ENCODE data around the gene CDH13. TPM values are rescaled to one million over a fixed set of nuclear protein-coding genes. Genes with fewer than 3 reads are reported as not detected.

The CDH13 gene
- total RNA-seq, 2 experiments from 2014 or later = not detected

DNA sequence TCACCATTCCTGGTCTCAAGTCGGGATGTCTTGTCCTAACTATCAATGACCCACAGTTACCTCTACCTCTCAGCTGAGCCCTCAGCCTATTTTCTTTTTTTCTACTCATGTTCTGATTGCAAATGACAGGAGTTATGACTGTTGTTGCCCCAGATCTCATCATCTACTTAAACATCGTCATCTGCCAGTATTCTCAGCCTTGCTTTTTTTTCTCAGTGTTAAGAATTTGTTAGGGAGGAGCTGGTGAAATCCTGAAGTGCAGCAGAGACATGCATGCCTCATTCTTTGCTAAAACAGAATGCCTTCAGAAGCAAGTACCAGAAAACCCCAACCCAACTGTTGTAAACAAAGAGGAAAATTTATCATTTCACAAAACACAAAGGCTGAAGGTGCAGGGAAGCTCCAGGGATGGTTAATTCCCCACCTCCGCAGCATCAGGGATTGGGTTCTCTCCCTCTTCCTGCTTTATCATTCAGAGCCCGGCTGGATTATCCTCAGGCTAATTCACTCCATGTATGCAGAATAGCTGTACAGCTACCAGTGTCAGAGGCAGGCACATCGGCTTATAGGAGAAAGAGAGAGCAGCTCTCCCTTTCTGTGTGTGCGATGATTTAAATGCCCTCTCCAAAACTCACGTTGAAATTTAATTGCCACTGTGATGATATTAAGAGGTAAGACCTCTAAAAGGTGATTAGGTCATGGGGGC lies 640.2 kb downstream of the CDH13 start:
- peaks cover 4% of the 10 kb centered on the region for H3K27me3 Mint-ChIP-seq
- CTCF ChIA-PET = no interaction called here
- no peaks in the 10 kb centered on the region for H3K9me3 Mint-ChIP-seq (ENCODE audit: low read depth)
- POLR2A ChIA-PET = no interaction called here
- no peaks in the 10 kb centered on the region for H3K36me3 Mint-ChIP-seq (ENCODE audit: low read depth)
- H3K4me1 Mint-ChIP-seq = no peaks in the 10 kb centered on the region
- DNase-seq (no peak), ATAC-seq (no peak)
- H3K4me3 Mint-ChIP-seq = no peak overlapping the region
- H3K27ac Mint-ChIP-seq = no peak overlapping the region
- intact Hi-C loops (cut with DNase I, micrococcal nuclease) = no loop called here

DNA sequence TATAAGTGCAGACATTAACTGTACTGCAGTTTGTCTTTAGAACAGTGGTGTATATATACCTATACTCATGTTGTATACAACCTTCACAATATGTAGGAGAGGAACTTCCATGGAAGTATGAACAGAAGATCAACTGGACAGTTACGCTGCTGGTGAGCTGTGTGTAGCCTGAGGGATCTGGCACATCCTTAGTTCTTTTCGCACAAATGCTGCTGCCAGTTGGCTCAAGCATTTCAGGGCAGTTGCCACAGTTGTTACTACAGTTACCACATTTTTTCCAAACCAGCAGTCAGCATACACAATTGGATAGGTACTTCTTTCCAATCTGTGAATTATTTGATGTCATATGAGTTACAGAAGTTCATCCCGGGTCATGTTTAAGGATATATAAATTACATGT lies 641.4 kb downstream of the CDH13 start:
- ATAC-seq (no peak), DNase-seq (no peak)
- H3K27ac Mint-ChIP-seq = no peak overlapping the region
- no peaks in the 10 kb centered on the region for H3K36me3 Mint-ChIP-seq (ENCODE audit: low read depth)
- POLR2A ChIA-PET = no interaction called here
- H3K27me3 Mint-ChIP-seq = peaks cover 4% of the 10 kb centered on the region
- intact Hi-C loops (cut with DNase I, micrococcal nuclease) = no loop called here
- CTCF ChIA-PET = no interaction called here
- H3K4me1 Mint-ChIP-seq = no peaks in the 10 kb centered on the region
- H3K9me3 Mint-ChIP-seq (ENCODE audit: low read depth) = no peaks in the 10 kb centered on the region
- H3K4me3 Mint-ChIP-seq = no peak overlapping the region

DNA sequence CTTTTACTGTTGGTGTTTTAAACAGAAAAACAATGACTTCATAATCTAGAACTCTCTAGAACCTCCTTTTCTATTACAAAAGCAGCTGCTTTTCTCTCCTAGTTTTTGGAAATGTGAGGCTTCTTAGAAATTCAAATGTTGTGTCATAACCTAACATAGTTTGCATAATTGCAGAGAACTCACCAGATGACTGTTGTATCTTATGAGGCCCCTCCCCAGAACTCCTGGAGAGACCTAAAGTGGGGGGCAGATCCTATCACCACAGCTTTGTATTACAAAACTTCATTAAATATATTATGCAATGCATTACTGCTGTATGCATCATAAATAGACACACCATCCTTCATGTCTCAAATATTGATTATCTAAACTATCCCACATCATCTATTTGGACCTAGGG lies 642.3 kb downstream of the CDH13 start:
- POLR2A ChIA-PET = no interaction called here
- intact Hi-C loops (cut with DNase I, micrococcal nuclease) = no loop called here
- Mint-ChIP-seq H3K9me3 (ENCODE audit: low read depth) (no peaks in the 10 kb centered on the region), H3K27ac (no peak overlapping the region), H3K4me3 (no peak overlapping the region), H3K4me1 (no peaks in the 10 kb centered on the region), H3K27me3 (peaks cover 4% of the 10 kb centered on the region), H3K36me3 (ENCODE audit: low read depth) (no peaks in the 10 kb centered on the region)
- DNase-seq (no peak), ATAC-seq (no peak)
- CTCF ChIA-PET = no interaction called here

DNA sequence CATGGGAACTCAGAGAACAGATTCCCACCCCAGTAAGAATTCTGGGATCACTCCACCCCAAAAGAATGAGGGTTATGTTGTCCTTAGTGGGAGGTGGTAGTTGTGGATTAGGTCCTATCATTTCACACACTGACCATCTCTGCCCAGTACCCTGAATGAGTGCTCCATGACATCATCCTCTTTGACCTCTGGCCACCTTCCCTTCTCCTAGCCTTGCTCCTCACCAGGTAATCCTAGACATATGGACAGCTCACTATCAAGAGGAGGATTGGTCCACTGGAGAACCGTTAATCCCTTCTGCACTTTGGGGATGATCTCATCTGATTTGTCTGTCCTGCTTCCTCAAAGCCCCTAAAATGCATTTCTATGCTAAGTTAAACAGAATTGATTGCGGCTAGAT lies 642.8 kb downstream of the CDH13 start:
- ATAC-seq = no peak
- no peaks in the 10 kb centered on the region for H3K36me3 Mint-ChIP-seq (ENCODE audit: low read depth)
- no peaks in the 10 kb centered on the region for H3K9me3 Mint-ChIP-seq (ENCODE audit: low read depth)
- peaks cover 4% of the 10 kb centered on the region for H3K27me3 Mint-ChIP-seq
- intact Hi-C loops (cut with DNase I, micrococcal nuclease) = no loop called here
- no peak overlapping the region for H3K27ac Mint-ChIP-seq
- POLR2A ChIA-PET = no interaction called here
- CTCF ChIA-PET = no interaction called here
- no peak for DNase-seq
- H3K4me3 Mint-ChIP-seq = no peak overlapping the region
- H3K4me1 Mint-ChIP-seq = no peaks in the 10 kb centered on the region

DNA sequence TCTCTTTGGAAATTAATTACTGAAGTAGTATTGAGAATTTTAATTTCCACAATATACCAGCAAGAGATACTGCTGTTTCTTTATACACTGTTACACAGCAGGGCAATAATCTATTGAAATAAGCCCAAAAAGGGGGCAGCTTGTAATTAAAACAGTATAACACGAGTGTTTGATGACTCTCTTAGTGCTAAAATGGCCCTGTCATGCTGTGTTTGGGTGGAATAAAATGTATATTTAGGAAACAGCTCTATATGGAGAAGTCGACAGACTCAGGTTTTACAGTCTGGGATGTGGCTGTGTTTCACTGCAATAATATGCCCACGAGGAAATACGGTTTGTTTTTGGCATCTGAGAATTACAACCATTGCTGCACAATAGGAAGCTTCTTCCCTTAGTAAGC lies 643.3 kb downstream of the CDH13 start:
- peaks cover 3% of the 10 kb centered on the region for H3K27me3 Mint-ChIP-seq
- no peak for ATAC-seq
- H3K4me1 Mint-ChIP-seq = no peaks in the 10 kb centered on the region
- POLR2A ChIA-PET = no interaction called here
- H3K4me3 Mint-ChIP-seq = no peak overlapping the region
- no peak overlapping the region for H3K27ac Mint-ChIP-seq
- CTCF ChIA-PET = no interaction called here
- intact Hi-C loops (cut with DNase I, micrococcal nuclease) = no loop called here
- DNase-seq = no peak
- H3K36me3 Mint-ChIP-seq (ENCODE audit: low read depth) = no peaks in the 10 kb centered on the region
- H3K9me3 Mint-ChIP-seq (ENCODE audit: low read depth) = no peaks in the 10 kb centered on the region

GRCh38 chr16:83270640-83271039 lies 643.9 kb downstream of the CDH13 start:
- Mint-ChIP-seq H3K4me1 (no peaks in the 10 kb centered on the region), H3K36me3 (ENCODE audit: low read depth) (no peaks in the 10 kb centered on the region), H3K27ac (no peak overlapping the region), H3K4me3 (no peak overlapping the region), H3K27me3 (peaks cover 1% of the 10 kb centered on the region), H3K9me3 (ENCODE audit: low read depth) (no peaks in the 10 kb centered on the region)
- DNase-seq = no peak
- ChIA-PET POLR2A (no interaction called here), CTCF (no interaction called here)
- no peak for ATAC-seq
- intact Hi-C loops (cut with DNase I, micrococcal nuclease) = no loop called here

GRCh38 chr16:83271123-83271522 lies 644.4 kb downstream of the CDH13 start:
- no peaks in the 10 kb centered on the region for H3K36me3 Mint-ChIP-seq (ENCODE audit: low read depth)
- ATAC-seq (no peak), DNase-seq (no peak)
- ChIA-PET POLR2A (no interaction called here), CTCF (no interaction called here)
- peaks cover 1% of the 10 kb centered on the region for H3K27me3 Mint-ChIP-seq
- no peaks in the 10 kb centered on the region for H3K4me1 Mint-ChIP-seq
- no peak overlapping the region for H3K4me3 Mint-ChIP-seq
- H3K27ac Mint-ChIP-seq = no peak overlapping the region
- intact Hi-C loops (cut with DNase I, micrococcal nuclease) = no loop called here
- H3K9me3 Mint-ChIP-seq (ENCODE audit: low read depth) = no peaks in the 10 kb centered on the region

DNA sequence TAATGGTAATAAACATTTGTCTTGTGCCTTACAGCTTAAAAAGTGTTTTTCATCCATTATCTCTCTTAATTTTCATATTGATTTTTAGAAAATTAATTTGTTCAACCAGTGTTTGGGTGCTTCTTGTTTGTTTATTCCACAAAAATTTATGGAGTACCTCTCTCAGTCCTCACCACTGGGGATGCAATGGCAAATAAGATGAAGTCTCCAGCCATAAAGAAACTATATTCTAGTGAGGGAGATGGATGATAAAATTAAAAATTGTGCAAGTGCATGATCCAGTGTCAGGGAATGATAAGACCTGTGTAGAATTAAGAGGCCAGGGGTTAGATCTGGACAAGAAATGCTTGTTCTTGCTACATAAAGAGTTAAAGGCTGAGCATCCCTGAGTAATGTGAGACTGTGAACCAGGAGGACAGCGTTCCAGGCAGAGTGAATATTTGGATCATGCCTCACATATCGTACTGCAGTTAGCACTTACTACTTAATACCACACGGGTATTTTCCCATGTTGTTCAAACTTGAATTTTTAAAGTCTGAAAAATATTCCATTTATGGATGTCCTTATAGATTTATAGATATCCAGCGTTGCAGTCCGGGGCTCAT lies 645.3 kb downstream of the CDH13 start:
- ATAC-seq = no peak
- Mint-ChIP-seq H3K27me3 (peaks cover 1% of the 10 kb centered on the region), H3K27ac (no peak overlapping the region), H3K4me3 (no peak overlapping the region), H3K9me3 (ENCODE audit: low read depth) (no peaks in the 10 kb centered on the region), H3K4me1 (no peaks in the 10 kb centered on the region), H3K36me3 (ENCODE audit: low read depth) (no peaks in the 10 kb centered on the region)
- ChIA-PET POLR2A (no interaction called here), CTCF (no interaction called here)
- intact Hi-C loops (cut with DNase I, micrococcal nuclease) = no loop called here
- DNase-seq = no peak

- DNase-seq (no peak), ATAC-seq (no peak)
- POLR2A ChIA-PET = no interaction called here
- H3K4me1 Mint-ChIP-seq = no peaks in the 10 kb centered on the region
- intact Hi-C loops (cut with DNase I, micrococcal nuclease) = no loop called here
- H3K36me3 Mint-ChIP-seq (ENCODE audit: low read depth) = no peaks in the 10 kb centered on the region
- CTCF ChIA-PET = no interaction called here
- no peak overlapping the region for H3K4me3 Mint-ChIP-seq
- no peaks in the 10 kb centered on the region for H3K27me3 Mint-ChIP-seq
- no peak overlapping the region for H3K27ac Mint-ChIP-seq
- H3K9me3 Mint-ChIP-seq (ENCODE audit: low read depth) = no peaks in the 10 kb centered on the region
Observed at GRCh38 chr16:83272843-83273242, 646.1 kb downstream of the CDH13 start.

DNA sequence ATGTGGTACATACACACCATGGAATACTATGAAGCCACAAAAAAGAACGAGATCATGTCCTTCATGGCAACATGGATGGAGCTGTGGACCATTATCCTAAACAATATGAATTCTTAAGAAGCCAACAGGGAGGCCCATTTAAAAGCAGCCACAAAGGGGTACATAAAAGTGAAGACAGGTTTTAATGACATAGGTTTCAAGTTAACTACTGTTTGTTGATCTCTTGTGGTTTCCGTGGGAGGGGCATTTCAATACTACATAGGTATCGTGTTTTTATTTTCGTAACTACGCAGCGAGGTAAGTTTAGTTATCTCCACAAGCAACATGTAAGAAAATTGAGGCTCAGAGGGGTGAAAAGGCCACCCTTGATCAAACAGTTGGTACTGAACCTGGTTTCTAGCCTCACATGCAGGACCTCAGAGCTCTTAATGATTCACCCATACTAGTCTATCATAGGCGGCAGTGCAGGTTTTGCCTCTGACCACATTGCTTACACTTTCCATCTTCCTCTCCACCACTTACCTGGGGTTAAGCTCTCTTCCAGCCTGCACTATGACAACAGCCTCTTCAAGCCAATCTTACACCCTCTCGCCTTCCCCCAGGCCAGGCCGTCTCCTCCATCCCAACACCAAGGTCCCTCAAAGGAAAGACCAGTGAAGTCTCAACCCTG lies 646.9 kb downstream of the CDH13 start:
- CTCF ChIA-PET = no interaction called here
- intact Hi-C loops (cut with DNase I, micrococcal nuclease) = no loop called here

DNA sequence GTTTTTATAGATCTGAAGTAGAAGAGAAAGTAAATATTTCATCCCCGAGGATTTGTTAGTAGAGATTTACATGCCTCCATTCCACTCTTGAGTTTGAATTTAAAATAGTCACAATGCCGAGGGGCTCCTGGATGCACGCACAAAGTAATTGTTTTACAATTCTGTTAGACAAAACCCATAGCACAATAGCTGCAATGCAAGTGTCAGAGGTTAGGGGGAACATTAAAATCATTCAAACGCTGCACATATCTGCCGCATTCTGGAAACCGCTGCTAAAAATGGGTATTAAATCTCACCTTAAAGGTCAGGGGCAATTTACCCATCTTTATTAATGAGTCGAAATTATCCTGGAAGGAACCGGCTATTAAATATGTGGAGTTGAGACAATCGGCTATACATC lies 652.5 kb downstream of the CDH13 start:
- Mint-ChIP-seq H3K27me3 (no peaks in the 10 kb centered on the region), H3K9me3 (ENCODE audit: low read depth) (no peaks in the 10 kb centered on the region), H3K4me3 (no peak overlapping the region), H3K36me3 (ENCODE audit: low read depth) (no peaks in the 10 kb centered on the region), H3K4me1 (no peaks in the 10 kb centered on the region), H3K27ac (no peak overlapping the region)
- intact Hi-C loops (cut with DNase I, micrococcal nuclease) = no loop called here
- CTCF ChIA-PET = no interaction called here
- ATAC-seq (no peak), DNase-seq (no peak)
- POLR2A ChIA-PET = no interaction called here

More for the DNA sequence above, 646.9 kb downstream of the CDH13 start:
- Mint-ChIP-seq H3K27ac (no peak overlapping the region), H3K4me1 (no peaks in the 10 kb centered on the region), H3K36me3 (ENCODE audit: low read depth) (no peaks in the 10 kb centered on the region), H3K9me3 (ENCODE audit: low read depth) (no peaks in the 10 kb centered on the region), H3K4me3 (no peak overlapping the region), H3K27me3 (no peaks in the 10 kb centered on the region)
- POLR2A ChIA-PET = no interaction called here
- DNase-seq = no peak
- ATAC-seq = no peak

GRCh38 chr16:83285921-83286320 lies 659.2 kb downstream of the CDH13 start:
- Mint-ChIP-seq H3K27ac (no peak overlapping the region), H3K27me3 (no peaks in the 10 kb centered on the region), H3K4me1 (no peaks in the 10 kb centered on the region), H3K36me3 (ENCODE audit: low read depth) (no peaks in the 10 kb centered on the region), H3K9me3 (ENCODE audit: low read depth) (no peaks in the 10 kb centered on the region), H3K4me3 (no peak overlapping the region)
- POLR2A ChIA-PET = no interaction called here
- DNase-seq (no peak), ATAC-seq (no peak)
- intact Hi-C loops (cut with DNase I, micrococcal nuclease) = no loop called here
- CTCF ChIA-PET = interaction anchor here (0.6 kb wide), 1 partner anchor 815 kb away, joined by 3 read pairs; no protein-coding TSS in a partner anchor
